Measurements from ENCODE around the gene DLG1. TPM values are rescaled to one million over a fixed set of nuclear protein-coding genes. Genes with fewer than 3 reads are reported as not detected.

Gene DLG1
- total RNA-seq, 1 donor from 2014 or later = 80.7 TPM

DNA sequence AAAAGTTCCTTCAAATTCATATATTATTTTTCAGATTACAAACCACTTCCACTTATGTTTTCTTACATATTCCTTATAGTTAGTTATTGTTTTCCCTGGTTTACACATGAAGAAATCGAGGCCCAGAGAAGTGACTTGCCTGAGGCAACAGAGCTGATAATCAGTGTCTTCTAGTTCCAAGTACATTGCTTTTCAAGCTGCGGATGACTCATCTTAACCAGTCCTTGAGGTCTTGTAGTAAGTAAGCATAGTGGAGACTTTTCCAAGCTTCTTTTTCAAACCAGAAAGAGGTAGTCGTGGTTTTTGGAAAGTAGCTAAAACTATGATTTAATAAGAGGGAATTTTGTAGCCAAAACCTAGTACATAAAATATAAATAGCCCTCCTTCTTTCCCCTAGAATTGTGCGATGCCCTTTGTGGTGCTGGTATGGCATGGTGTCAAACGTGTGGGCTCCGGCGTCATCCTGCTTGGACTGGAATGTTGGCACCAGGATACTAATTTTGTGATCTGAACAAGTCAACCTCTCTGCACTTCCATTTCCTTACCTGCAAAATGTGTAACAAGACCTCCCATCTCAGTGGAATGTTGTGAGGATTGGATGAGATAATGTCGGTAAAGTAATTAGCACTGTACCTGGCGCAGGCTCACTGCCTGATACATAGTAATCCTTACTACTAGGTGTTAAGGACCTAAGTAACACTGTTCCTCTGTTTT is 19.0 kb upstream of the DLG1 start:
- DNase-seq (ENCODE audit: low read depth) = peak; percentile 74

DNA sequence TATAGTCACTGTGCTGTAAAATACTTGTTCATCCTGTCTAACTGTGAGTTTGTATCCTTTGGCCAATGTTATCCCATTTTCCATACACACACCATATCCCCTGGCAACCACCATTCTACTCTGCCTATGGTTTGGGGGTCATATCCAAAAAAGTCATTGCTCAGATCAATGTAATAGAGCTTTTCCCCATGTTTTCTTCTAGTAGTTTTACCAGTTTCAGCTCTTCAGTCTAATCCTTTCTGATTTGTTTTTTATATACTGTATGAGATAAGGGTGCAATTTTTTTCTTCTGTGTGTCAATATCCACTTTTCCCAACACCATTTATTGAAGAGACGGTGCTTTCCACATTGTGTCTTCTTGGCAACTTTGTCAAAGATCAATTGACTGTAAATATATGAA is 14.0 kb upstream of the DLG1 start:
- DNase-seq (ENCODE audit: low read depth) = no peak

DNA sequence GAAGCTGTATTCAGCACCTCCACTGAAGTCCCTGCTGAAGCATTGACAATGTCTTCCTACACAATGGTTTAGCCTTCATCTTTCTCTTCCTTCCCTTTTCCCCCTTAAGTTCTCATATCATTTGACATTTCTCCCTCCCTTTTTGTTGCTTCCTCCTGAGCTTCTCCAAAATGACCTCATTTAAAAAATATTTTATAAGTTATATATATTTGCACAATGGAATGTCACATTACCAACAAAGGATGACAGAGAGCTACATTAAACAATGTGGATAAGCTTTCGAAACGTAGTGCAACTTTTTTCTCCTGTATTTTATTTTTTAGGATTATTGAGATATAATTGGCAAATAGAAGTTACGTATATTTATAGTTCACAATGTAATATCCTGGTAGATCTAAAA is 13.2 kb upstream of the DLG1 start:
- DNase-seq (ENCODE audit: low read depth) = no peak

DNA sequence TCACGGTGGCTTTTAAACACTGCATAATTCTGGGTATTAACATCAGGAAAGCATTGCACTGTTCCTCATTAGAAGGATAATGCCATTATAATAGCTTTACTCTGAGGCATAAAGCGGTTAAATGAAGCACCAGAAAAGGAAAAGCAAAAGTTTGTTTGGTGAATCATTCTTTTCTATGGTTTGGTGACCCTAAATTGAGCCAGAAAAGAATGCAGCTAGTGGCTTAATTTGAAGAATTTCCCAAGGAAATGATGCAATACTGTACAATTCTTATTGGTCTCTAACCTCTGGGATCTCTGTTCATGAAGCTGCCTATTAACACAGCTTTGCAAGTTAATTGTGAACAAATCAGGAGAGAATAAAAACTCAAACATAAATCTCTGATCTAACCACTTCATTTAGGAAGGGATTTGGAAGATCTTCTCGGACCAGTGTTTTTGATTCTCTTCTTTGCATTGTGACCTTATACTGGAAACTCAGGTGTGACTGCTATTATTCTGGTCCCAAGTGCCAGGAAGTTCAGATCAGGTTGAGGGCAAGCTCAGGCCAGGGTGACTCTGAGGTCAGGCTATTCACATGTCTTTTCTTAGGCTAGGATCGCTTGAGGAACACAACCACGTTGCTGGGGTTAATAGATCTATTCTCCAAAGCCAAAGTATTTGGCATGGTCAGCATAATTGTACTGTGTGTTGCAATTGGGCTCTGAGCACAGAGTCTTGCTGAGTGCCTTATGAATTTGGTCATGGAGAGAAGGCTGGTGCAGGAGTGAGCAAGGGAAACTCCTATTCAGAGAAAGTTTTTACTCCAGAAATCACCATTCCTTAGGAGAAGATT is 11.3 kb upstream of the DLG1 start:
- peak; percentile 68 for DNase-seq (ENCODE audit: low read depth)

DNA sequence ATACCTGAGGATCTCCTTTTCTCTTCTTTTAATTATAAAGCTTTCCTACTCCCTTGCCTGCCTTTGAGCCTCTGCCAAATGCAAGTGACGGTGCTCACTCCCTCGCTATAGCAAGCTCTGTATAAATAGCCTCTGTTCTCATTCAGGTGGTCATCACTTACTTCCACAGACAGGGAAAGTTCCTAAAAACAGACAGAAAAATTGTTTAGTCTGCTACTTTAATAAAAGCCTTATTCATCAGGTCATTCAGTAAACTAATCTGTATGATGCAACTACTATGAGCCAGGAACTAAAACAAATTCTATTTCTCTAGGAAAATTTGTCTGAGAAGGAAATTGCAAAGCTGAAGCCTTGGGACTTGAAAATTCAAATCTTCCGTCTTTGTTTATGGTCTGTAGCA is 10.2 kb upstream of the DLG1 start:
- DNase-seq (ENCODE audit: low read depth) = peak; percentile 40

DNA sequence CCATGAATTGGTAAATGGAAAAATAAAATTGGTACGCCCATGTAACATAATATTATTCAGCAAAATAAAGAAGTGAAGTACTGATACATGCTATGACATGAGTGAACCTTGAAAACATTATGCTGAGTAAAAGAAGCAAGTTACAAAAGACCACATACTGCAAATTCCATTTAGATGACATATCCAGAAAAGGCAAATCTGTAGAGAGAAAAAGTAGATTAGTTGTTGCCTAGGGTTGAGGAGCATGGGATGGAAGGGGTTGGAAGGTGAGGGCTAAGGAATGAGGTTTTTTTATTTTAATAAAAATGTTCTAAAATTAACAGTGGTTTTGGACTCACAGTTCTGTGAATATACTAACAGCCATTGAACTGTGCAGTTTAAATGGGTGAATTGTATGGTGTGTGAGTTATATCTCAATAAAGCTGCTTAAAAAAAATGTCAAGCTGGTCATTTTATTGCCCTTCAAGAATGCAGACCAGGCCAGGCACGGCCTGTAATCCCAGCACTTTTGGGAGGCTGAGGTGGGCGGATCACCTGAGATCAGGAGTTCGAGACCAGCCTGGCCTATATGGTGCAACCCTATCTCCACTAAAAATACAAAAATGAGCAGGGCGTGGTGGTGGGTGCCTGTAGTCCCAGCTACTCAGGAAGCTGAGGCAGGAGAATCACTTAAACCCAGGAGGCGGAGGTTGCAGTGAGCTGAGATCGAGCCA is 8.1 kb upstream of the DLG1 start:
- DNase-seq (ENCODE audit: low read depth) = peak; percentile 55

DNA sequence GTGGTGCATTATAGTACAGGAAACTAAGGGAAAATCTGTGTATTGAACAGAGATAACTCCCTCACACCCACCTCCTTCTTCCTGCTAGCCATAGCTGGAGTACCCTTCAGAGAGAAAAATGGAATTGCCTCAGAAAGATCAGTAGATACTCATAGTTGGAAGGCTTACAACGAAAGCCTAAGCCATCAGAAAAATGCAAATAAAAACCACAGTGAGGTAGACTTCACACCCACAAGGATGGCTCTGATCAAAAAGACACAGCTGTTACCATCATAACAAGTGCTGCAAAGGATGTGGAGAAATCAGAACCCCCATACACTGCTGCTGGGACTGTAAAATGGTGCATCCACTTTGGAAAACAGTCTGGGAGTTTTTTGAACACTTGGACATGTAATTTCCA is 7.4 kb upstream of the DLG1 start:
- DNase-seq (ENCODE audit: low read depth) = peak; percentile 84

DNA sequence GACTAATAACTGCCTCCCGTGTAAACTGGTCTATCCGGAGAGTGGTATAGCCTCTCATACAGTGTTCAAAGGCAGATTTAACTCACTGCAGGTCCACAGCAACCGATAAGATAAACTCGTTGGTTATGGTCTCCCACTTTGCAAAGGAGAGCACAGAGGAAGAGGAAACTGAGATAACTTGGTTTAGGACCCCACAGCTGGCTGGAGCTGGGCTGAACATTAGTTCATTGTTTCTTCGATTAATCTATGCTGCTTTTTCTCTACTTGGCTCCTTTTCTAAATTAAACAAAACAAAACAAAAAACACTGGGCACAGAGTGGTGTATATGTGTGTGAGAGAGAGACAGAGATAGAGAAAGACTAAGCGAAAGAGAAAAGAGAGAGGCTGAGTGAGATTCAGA is 5.0 kb upstream of the DLG1 start:
- no peak for DNase-seq (ENCODE audit: low read depth)

DNA sequence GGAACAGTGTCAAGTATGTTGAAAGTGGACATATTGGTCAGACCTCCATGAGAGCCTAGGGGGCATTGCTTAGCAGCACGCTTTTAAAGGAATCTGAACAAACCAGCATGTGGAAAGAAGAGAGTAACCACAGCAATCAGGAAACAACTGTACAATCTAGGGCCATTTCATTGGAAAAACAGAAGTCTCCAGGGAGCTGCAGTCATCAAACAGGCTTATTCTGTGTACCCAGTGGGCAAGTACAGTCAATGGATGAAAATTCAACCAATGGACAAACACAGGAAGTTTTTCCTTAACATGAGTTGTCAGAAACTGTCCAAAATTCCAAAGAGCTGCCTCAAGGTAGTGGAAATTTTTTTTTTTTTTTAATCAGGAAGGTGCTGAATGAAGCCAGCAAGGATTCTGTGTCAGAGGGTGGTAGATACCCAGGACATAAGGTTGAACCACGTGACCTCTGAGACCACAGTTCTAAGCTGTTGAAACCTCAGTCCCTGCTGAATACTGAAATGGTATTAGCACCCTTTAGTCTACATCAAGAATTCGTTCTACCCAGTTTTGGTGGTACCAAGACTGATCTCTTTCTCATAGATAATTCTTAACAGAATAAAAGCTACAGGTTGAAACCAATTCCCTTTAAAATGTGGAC is 4.4 kb upstream of the DLG1 start:
- peak; percentile 35 for DNase-seq (ENCODE audit: low read depth)

DNA sequence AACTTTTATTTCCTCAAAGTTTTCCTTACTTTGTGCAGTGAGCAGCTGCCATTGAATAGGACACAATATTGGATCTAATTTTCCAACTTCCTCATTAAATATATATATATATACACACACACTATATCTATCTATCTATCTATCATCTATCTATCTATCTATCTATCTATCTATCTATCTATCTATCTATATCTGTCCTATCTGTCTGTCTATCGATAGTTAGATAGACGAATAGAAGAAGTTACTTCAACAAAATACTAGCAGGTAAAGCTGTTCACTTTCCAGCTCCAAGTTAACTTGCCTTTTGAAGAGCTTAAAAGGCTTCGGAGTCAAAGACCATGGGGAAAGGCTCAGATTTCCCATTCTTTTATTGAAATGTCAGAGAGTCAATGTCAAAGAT is 3.6 kb upstream of the DLG1 start:
- no peak for DNase-seq (ENCODE audit: low read depth)

DNA sequence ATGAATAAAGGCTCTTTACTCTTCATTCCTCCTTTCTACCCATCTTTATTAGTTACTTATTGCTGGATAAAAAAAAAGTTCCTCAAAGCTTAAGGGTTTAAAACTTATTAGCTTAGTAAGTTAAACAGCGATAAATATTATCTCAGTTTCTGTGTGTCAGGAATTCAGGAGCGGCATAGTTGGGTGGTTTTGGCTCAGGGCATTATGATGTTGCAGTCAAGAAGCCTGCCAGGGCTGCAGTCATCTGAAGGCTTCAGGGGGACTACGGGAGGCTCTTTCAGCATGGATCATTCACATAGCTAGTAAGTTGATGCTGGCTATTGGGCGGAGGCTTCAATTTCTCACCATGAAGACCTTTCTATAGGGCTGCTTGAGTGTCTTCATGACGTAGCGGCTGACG is 1.9 kb upstream of the DLG1 start:
- no peak for DNase-seq (ENCODE audit: low read depth)

DNA sequence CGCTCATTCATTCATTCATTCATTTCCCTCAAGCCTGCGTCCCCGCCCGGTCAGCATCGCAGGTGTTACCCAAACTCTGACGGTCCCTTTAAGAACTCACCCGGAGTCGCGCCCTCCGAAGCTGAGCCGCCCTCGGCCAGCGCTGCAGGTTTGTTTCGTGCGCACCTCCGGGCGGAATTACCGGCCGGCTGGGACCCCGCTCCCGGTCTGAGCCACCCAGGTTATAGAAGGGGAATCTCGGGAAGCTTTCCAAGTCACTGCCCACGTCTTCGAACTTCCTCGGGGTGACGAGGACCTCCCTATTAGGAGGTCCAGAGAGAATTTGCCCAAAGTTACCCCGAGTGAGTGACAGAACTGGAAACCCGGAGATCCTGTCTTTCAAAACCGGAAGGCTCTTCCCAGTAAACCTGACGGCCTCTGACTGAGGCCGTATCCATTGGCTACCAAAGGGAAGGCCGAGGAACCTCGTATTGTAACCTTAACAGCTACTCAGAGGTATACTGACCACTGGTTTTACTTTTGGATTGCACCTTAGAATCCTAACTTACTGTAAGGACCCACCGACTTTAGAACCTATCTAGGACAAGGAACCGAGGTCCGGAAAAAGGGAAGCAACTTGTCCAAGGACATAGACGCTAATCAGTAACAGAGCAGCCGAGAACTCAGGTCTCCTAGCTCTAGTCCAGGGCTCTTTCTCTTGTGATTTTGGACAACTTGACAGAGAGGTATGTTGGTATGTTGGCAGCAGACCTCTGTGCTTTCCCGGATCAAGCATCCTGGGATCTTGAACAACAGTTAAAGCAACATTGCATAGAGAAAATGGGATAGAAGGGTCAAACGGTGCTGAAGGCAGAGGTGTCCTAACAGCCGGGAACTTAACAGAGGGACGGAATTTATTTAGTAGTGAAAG is 788 bp upstream of the DLG1 start:
- DNase-seq (ENCODE audit: low read depth) = no peak

DNA sequence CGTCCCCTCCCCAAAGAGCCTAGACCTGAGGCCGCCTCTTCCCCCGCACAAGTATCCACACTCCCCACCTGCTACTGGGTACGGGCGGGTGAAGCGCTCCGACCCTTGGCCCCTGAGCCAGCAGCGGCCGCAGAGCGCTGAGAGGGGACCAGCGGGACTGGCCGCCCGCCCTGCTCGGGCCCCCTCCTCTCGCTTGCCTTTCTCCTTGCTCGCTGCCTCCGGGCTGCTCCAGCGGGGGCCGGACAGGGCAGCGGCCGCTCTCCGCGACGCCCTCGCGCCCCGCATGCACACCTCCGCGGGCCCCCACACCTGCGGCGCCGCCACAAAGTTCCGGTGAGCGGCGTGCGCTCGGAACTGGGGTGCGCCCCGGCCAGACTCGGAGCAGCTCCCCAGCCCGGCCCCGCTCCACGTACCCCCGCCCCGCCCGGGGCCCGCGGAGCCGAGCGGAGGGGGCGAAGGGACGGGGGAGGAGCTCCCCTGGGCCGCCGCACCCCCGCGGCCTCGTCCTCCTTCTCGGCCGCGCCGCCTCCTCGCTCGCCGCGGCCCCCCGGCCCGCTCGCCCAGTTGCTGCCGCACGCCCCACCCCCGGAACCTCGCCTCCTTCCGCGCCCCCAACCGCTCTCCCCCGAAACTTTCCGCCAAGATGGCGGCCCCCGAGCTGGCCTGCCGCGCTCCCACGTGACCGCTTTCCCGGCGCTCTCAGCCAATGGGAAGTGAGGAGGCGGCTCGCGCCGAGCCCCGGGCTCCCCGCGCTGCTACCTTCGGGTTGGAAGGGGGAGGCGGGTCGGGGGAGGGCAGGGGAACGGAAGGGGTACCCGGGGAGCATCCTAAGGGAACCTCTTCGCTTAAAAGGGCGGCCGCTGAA is 704 bp downstream of the DLG1 start:
- peak; percentile 92 for DNase-seq (ENCODE audit: low read depth)

DNA sequence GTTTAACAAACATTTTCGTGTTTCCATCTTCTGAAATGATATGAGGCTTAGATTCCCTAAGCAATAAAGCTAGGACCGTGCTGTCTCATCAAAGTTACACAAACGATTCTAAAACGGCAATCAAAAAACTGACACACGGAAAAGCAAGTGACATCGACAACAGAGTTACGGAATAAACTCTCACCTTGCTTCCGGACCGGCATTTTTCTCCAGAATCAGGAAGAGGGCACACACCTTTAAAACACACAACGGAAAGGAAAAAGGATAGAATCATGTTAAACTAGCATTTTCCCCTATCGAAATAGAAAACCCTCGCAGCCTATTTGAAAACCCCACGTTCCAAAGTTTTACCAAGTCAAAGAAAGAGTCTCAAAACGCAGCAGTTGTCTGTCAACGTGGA is 1.4 kb downstream of the DLG1 start:
- DNase-seq (ENCODE audit: low read depth) = no peak

DNA sequence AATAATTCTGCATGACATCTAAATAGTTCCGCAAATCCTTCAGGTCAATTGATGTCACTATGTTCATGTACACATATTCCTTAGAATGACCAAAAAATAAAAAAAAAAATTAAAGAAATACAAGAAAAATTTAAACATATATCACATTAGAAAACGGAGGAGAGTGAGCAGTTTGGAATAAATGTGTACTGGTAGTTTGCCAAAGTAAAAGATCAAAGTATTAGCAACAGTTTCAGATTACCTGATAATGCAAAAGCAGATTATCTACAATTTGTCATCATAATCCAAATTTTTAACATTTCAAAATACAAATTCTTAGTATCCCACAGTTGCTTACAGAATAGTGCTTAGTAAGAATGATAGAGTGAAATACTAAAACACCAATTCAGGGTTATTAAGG is 1.9 kb downstream of the DLG1 start:
- no peak for DNase-seq (ENCODE audit: low read depth)

DNA sequence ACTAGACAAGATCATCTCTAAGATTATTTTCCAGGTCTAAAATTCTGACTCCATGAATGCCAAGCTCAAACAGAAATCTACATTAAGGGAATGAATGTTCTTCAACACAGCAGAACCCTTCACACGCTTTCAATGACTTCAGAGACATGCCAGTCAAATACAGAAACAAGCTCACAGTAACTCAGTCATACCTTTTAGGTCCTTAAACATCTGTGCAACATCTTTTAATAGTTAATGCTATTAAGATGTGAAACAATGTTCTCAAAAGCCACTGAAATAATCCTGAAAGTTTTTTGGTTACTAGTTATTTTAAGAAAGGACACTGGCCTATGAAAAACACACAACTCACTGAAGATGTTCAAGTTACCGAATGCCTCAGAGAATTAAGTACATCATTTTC is 2.5 kb downstream of the DLG1 start:
- no peak for DNase-seq (ENCODE audit: low read depth)

DNA sequence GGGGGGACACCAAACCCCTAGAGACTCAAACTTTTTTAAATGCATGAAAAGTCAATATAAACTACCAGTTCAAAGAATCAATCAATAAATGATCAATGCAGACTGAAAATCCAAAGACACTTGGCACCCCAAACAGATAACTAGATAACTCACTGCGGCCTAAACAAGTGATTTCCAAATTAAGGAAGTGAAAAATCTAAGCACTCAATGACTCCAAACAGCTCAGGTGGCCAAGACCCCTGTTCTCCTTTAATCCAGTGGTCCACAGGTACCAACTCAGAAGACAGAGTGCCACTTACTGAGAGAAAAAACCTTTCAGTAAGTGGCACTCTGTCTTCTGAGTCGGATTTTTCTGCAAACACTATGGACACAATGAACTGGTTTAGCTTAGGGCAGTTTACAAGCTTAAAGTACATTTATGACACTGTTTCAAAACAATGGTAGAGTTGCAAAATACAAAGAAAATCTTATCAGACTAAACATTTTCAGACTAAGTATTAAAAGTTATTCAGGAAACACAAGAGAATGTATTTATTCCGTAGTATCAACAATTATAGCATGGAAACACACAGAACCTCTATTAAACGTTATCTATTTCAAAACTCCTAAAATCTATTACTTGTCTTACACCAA is 4.7 kb downstream of the DLG1 start:
- DNase-seq (ENCODE audit: low read depth) = no peak

DNA sequence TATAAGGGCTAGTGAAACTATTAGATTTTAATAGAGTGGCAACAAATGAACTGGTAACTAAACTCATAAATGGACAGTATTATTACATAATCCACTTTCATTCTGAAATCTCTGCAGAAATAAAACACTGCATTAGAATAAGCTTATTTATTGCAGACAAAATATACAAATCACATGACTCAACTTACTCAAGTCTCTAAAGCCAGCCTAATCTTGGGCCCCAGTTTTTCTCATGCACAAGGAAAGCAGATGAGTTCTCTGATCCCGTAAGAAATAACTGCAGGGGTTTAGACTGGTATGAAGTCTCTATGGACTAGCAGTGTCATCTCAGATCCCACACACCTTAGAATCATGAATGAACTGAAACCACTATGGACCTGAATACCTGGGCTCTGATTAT is 5.8 kb downstream of the DLG1 start:
- no peak for DNase-seq (ENCODE audit: low read depth)

DNA sequence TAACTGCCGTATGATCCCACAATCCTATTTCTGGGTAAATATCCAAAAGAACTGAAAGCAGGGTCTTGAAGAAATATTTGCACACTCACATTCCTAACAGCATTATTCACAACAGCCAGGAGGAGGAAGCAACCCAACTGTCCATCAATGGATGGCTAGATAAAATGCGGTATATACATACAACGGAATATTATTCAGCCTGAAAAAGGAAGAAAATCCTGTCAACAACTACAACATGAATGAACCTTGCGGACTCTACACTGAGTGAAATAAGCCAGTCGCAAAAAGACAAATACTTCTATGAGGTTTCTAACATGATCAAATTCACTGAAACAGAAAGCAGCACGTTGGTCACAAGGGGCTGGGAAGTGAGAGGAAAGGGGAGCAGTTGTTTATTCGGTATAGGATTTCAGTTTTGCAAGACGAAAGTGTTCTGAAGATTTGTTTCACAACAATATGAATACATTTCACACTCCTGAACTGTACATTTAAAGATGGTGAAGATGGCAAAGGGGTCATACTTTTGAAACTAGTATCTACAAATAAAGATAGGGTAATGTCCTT is 6.2 kb downstream of the DLG1 start:
- no peak for DNase-seq (ENCODE audit: low read depth)
